IPS DF 19.7 (cell line): ENCODE results near the gene FAM229B.
"Not testable (repeated sequence)": the region's sequence is repeated elsewhere in the genome, so short reads cannot be mapped to it uniquely, and the experiment has no call there.

Experiments
- DNase-seq: peaks from one replicate; pipeline ENCODE4 v3.0.0-alpha.2; 2013; ENCODE audit warnings: low read depth, low spot score

FAM229B gene, protein sequence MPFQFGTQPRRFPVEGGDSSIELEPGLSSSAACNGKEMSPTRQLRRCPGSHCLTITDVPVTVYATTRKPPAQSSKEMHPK

DNA sequence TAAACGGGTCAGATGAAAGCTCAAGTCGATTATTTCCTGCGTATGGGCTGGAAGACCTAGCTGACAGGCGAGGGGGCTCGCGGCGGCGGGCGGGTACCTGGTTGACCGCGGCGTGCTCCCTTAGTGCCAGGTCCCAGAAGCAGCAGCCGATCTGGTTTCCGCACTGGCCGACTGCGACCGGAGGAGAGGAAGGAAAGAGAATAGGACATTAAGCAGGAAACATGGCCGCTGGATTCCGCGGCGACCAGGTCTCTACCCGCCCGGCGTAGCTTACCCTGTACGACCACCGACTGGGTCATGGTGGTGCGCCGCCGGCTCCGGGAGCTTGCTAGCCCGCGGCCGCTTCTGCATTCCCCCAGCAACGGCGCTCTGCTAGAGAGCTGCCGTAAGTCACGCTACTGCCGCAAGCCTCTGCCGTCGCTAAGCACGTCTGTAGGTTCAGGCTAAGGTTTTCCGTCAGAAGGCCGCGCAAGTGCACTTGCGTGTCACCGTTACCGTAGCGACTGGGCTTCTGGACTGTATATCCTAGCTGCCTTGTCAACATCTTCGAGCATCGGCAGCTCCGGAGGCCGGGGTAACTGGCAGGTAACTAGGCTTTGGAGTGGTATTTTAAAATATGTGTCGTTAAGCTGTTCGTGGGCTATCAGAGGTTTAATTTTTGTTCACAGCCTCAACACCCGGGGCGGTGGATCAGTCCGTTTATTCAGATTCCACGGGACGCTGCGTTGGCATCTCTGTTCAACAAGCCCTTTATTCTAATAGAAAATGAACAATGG is at the start of gene FAM229B, which contains the start of gene TUBE1:
Gene FAM229B, plus strand, starts transcription at position 456 of the 776 bp plus-strand sequence. CDS start 11,693 bp downstream, outside the sequence.
Gene TUBE1, minus strand, starts transcription at position 347 of the 776 bp plus-strand sequence. Its CDS starts 48 bp downstream, at position 299.
- peak; percentile 94 for DNase-seq

DNA sequence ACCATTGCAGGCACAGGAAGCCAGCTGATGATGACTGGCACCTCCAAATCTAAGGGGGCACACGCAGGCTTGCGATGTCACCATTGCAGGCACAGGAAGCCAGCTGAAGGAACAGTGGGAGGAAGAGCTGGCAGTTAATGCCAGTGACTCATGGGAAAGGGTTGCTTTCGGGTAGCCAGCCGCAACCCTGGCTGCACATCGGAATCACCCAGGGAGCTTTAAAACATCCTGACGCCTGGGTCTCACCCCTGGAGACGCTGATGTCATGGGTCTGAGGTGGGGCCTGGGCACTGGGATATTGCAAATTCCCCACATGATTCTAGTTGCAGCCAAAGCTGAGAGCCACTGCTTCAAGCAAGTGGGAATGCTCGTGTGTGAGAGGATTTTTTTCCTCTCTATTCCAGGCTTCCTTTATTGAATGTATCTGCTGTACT is 49.6 kb upstream of the FAM229B start:
- no peak for DNase-seq

DNA sequence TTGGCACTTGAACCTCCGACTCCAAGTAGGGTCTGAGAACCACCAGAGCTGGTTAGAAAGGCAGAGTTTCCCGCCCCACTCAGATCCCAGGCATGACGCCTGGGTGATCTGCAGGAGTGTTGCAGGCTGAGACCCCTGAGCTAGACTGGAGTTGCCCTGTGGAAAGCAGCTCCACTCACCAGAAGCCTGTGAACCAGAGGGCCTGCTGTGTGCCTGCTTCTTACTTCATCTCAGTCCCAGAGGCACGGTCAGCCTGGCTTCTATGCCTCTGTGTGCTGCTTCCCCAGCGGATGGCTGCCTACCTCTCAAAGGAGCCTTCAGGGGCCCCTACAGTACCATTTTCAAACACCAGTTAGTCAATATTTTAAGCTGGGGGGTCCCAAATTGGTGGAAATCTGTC is 49.1 kb upstream of the FAM229B start:
- DNase-seq = no peak

DNA sequence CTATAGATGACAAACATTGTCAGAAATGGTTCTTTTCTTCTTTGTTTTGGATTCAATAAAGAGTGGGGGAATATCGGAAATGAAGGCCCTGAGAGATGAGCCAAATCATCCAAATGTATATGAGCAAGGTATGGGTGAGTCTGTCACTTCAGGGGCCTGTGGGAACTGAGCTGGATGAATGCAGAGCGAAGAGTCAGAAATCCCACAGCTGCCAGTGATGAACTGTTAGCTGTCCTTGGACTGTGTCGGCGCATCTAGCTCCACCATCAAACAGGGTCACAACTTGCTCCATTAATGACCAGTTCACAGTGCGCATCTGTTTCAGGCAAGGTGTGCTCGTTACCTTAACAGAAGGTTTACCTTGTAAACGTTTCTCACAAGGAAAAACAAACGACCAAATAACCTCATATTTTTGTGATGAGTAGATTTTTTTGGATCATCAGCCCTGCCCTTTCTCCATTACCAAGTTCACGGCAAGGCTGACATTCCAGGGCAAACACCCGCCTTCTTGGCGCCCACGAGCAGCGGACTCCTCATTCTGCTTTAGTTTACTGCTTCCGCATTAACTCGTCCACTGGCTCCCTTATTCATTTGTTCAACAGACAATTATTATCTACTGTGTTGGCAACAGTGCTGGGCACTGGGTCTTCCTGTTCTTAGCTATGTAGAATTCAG is 48.5 kb upstream of the FAM229B start:
- no peak for DNase-seq

DNA sequence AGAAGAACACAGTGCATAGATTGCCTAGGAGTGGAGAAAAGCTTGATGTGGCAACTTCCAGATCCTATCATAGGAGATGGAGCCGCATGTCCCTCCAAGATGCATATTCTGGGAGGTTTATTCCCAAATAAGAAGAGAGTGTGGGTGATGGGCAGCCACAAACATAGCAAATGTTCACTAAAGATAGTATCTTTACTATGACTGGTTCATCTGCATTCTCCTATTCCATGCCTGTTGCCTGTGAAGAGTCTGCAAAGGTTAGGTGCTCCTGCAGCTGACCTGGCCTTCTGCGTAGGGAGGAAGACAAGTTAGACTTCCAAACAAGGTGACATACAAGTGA is 48.0 kb upstream of the FAM229B start:
- DNase-seq = no peak

DNA sequence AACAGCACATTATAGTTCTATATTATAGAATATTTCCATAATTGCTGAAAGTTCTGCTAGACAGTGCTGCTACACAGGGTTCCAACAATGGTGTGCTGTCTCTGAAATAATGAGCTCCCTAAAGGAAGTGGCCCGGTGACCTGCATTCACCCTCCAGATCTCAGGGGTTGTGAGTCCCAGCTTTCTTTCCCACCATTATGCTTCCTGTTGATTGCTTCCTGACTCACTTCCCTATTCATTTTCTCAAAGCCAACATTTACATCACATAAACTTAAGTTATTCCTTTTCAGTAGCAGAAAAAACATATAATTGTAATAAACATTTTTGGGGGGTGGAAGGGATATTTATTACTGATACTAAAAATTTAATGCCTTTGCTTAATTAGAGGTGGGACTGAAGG is 46.4 kb upstream of the FAM229B start:
- DNase-seq = no peak

DNA sequence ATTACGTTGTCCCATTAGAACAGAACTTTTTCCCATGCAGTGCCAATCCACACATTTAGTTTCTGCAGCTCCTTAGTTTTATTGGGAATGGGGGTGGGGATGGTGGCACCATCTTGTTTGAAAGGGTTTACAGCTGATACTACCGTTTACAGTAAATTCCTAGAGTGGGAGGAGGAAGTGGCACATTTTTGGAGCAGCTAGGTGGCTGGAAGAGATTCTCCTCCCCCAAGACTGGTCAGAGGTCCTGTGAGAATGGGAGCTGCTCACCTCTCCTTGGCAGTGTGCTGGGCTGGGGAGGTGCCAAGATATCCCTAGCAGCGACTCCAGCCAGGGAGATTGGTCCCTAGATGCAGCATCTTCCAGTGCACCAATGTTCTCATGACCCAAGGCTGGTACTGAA is 45.9 kb upstream of the FAM229B start:
- DNase-seq = no peak

DNA sequence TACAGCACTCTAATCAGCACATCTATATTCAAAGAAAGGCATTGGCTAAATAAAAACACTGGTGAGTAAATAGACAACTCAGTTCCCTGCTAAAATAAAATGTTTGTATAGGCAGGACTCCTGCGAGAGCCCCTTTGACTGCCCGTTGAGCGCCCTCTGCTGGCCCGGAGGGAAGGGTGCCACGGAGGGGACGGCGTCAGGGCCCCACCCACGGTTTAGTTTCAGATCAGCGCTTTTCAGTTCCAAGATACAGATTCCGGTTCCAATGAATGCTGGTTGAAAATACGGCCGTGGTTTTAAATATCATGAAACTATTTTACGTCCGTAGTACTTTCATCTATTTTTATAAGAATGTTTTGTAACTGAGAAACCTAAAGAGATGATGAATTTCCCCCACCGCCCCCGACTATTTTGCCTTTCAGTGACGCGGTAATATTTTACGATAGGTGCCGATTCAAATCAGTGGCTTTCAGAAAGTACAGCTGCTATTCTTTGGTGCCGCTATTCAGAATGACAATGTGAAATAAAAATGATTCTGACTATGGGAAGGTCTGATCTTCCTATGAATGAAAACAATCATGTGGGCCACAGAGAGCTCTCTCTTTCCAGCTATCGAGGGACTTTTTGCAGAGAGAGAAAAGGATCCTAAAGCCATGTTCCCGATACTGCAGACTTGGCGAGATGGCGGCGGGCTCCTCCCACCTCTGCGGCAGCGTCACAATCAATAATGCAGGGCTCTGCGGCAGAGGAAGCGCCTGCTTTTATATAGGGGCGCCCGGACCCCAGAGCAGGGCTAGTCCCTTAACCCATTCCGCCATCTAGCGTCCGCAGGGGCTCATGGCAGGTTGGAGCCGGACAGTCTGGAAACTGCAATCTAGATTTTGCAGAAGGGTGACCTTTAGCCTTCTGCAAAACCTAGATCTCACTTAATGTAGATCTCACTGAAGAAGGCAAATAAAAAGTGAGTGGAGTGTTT is 44.1 kb upstream of the FAM229B start:
- DNase-seq = peak; percentile 74

DNA sequence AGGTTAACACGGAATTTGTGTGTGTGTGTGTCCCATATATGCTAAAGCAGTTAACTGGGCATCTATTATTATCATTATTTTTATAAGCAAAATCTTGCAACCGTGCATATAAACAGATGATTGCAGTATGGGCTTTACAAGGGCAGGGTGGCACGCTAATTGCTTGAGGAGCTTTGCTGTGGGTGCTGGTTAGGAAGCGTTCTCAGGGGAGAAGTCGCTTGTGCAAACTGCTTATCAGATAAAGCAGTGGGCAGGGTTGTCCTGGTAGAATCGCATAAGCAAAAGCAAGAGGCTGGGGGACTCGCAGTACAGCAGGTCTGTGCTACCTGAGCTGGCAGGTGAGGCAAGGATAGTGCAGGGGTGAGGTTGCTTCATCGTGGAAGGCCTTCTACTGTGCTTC is 43.2 kb upstream of the FAM229B start:
- no peak for DNase-seq

DNA sequence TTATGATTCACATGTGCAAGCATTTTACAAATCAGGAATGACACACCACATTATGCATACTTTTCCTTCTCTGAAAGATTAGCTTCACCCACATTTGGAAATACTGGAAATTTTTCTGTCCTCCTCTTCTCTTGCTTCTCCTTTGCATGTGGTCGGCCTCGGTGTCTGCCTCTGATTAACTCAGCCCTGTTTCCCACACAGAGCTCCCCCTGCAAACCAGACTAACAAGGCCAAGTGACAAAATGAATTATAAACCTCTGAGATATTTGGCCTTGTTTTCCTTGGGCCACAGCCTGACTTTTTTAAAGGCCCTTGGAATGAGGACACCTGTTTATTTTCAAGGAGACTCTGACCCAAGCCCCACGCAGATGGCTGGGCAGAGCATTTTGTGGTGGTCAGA is 42.5 kb upstream of the FAM229B start:
- DNase-seq = no peak

DNA sequence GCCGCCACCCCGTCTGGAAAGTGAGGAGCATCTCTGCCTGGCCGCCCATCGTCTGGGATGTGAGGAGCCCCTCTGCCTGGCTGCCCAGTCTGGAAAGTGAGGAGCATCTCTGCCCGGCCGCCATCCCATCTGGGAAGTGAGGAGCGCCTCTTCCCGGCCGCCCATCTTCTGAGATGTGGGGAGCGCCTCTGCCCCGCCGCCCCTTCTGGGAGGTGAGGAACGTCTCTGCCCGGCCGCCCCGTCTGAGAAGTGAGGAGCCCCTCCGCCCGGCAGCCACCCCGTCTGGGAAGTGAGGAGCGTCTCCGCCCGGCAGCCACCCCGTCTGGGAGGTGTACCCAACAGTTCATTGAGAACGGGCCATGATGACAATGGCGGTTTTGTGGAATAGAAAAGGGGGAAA is 39.9 kb upstream of the FAM229B start:
- not testable (repeated sequence) for DNase-seq

DNA sequence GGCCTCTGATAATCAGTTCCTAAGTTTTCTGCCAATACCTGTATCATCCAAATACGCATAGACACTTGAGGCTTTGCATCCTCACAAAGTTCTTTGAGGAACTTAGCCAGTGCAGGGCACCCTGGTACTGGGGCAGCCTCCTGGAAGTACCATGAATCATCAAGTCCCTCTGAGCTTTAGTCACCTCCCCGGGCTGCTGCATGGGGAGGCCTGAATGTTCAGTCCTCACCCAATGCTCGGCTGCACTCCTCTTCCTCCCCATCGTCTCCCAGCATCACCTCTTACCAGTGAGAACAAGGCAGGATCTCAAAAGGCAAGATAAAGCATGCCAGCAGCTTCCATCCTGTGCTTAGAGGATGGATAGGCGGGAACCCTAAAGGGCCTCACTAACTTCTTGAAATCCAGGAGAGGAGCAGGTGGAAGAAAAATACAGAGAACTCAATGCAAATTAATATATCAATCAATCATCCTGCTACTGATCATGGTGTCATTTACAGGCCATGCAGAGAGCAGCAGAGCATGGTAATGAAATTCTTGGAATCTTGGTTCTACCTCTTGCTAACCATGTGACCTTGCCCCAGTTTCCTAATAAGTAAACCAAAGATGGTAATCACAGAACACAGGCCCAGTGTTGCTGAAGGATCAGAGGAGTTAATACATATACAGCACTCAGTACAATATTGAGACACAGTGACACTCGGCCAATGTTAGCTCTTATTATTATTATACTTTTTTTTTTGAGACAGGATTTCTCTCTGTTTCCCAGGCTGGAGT is 38.2 kb upstream of the FAM229B start:
- no peak for DNase-seq

DNA sequence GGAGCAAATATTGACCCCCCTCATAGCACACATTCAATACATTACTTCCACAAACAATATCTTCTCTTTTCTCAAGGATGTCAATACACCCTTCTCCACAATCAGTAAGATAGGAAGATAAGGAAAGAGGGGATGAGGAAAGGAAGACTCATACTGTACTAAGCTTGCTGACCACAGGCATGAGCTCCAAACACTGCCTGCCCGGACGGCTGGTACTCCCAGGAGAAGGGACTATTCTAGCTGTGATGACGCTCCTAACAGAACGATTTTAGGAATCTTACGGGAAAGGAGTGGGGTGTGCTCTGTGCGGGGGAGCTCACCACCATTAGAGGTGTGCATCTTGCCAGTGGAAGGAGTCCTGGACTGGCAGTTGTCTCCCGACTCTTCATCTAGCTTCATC is 37.4 kb upstream of the FAM229B start:
- DNase-seq = no peak

DNA sequence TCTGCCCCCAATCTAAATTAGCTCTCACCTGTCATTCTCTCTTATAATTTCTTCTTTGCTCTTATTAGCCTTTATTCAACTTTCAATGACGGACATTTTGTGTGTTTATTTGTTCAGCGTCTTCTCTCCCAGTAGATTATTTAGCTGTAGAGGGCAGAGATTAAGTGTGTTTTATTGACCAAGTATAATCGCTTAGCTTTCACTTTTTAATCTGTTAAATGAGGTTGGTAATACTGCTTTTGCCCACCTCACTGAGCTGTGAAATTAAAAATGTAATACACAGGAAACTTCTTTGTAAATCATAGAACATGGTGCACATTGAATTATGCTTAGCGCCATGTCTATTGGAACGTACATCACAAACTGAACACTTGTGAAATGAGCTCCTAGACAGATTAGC is 37.0 kb upstream of the FAM229B start:
- DNase-seq = no peak

DNA sequence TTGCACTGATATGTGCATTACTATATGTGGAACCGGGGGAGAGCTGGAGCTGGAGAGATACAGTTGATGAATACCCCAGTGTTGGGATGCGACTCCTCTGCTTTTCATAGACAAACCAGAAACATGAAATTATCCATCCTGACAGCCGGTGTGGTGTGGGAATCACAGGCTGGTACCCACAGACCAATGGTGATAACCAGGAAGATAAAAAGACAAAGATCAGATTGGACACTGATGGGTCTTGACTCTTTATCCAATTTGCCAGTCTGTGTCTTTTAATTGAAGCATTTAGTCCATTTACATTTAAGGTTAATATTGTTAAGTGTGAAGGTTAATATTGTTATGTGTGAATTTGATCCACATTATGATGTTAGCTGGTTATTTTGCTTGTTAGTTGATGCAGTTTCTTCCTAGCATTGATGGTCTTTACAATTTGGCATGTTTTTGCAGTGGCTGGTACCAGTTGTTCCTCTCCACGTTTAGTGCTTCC is 36.1 kb upstream of the FAM229B start:
- DNase-seq = not testable (repeated sequence)

DNA sequence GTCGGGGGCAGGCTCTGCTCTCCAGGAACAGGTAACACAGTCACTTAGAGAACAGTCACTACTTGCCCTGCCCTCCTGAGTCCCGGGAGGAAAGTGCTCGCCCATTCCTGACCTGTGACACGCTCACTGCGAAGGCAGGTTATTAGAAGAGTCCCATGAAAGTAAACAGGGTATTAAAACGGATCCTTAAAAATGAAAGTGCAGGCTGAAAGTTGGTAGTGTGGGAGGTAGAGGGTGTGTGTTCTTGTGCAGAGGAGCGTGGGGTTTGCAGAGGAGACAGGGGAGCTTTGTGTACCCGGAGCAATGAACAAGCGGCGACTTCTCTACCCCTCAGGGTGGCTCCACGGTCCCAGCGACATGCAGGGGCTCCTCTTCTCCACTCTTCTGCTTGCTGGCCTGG is 33.4 kb upstream of the FAM229B start, which contains the start of gene CCN6:
Gene CCN6, plus strand, starts transcription at position 104 of the 400 bp plus-strand sequence. Its CDS starts 254 bp downstream, at position 358.
- no peak for DNase-seq

DNA sequence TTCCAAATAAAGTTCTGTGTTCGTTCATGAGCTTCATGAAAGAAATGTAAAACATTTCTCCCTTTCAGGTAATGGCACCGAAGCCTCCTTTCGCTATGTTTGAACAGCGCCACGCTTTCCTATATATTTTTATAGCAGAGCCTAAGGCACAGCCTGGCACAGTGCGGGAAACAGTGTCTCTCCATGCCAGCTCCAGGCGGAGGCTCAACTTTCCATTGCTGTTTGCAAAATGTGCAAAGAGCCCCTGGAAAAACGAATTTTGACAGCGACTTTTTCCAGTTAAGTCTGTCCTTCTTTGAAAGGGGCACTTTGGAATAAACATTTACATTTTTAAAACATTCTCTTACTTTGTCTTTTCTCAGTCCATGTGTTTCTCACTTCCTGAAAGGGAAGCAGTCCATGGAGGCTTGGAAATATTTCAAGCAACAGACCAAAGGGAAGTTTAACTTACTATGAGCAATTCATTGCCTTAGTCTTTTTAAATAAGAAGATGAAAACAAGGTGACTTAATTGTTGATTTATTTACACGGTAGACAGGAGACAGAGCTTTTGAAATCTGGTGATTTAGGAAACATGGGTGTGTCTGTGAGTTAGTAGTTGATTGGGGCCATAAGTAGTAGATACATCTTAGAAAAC is 32.7 kb upstream of the FAM229B start:
- DNase-seq = no peak

DNA sequence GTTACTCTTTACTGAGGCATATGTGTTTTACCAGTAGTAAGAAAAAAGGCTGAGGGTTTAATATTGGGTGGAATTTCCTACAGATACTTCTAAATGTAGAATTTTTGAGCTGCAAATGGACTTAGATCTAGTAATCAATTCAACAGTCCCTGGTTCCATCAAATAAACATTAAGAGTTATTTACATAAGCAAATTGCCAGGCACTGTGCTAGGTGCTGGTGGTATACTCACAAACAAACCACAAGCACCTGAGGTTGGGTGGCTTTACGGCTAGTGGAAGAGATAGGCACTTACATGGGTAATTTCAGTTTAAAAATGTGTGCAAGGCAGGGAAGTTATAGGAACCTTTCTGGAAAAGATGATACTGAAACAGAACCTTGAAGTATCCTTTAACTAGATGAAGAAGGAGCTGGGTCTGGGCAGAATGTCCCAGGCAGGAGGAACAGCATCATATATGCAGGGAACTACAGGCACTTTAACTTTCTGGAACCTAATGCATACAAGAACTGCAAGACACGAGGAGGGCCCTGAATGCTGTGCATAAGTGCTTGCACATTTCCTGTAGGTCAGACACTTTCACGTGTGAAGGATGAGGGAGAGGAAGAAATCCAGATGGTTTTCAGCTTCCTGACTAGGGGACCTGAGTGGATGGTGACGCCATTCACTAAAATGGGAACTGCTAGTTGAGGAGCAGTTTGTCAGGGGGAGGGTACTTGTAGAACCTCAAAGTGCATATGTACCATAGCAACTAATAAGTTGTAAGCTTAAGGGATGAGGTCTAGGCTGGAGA is 29.0 kb upstream of the FAM229B start:
- no peak for DNase-seq

DNA sequence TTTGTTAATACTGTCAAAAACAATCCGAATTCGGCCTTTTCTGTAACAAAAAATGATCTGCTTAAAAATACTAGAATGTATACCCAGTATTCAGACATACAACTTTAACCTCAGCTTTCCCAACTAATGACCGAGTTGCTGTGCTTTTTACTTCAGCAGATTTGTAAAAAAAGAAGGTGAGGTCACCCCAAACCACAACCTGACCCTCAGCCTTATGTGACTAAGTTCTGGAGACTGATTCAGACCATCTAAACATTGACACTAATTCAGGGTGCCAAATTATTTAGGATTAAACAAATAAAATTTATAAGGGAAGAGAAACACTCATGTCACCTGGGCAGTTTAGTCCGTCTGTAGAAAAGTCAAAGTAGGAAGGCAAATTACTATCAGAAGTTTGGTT is 25.8 kb upstream of the FAM229B start:
- no peak for DNase-seq
